ENCODE results near the gene UBE2E3. TPM values are rescaled to one million over a fixed set of nuclear protein-coding genes. Genes with fewer than 3 reads are reported as not detected.

UBE2E3 gene
- polyA plus RNA-seq, 4 donors = 55.3 to 62.8 (median 60.5) TPM

DNA sequence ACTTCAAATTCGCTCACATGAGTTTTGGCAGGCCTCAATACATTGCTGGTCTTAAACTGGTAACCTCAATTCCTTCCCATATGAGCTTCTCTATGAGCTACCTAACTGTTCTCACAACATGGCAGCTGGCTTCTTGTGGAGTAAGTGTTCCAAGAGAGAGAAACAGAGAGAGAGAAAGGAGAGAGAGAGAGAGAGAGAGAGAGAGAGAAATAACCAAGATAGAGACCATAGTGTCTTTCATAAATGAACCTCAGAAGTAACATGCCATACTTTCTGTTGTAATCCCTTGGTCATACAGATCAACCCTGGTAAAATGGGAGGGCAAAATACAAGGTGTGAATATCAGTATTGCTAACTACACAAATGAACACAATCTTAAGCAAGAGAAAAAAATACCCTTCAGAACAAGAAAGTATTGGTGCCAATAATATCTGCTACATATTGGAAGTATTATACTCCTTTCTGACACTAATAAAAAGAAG, 33.2 kb upstream of the UBE2E3 start:
- no peak for FAIRE-seq
- Histone ChIP-seq H3K27me3 (ENCODE audit: control insufficient read depth in 3 of 3, insufficient read depth in 3 of 3, low read length in 3 of 3) (no peaks in the 10 kb centered on the region), H3K4me1 (ENCODE audit: control insufficient read depth in 3 of 3, insufficient read depth in 2 of 3, low read depth in 1 of 3, low read length in 2 of 3) (no peaks in the 10 kb centered on the region), H3K36me3 (ENCODE audit: control insufficient read depth in 3 of 3, insufficient read depth in 2 of 3, low read depth in 1 of 3, low read length in 3 of 3) (no peaks in the 10 kb centered on the region), H3K27ac (ENCODE audit: low read depth in 1 of 3, low read length in 2 of 3) (no peak overlapping the region), H3K9me3 (ENCODE audit: control insufficient read depth in 2 of 2, insufficient read depth in 1 of 2, low read depth in 1 of 2, low read length in 1 of 2) (no peaks in the 10 kb centered on the region), H3K4me3 (ENCODE audit: low read depth in 1 of 3, low read length in 3 of 3) (no peak overlapping the region)
- DNase-seq = no peak
- WGBS, 3 donors = 69 to 79% (median 76%) methylated on average over 1 of the region's 1 CpG

DNA sequence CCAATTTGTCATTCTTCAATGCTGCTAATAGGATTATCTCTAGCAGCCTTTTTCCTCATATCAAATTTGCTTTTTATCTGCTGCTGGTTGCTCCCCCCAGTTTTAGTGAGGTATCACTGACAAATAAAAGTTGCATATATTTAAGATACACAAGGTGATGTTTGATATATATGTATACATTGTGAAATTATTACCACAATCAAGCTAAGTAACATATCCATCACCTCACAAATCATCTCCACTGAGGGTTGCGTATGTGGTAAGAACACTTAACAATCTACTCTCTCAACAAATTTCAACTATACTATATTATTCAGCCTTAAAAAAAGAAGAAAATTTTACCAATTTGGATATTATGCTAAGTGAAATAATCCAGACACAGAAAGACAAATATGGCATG, 30.5 kb upstream of the UBE2E3 start:
- Histone ChIP-seq H3K27ac (ENCODE audit: low read depth in 1 of 3, low read length in 2 of 3) (no peak overlapping the region), H3K9me3 (ENCODE audit: control insufficient read depth in 2 of 2, insufficient read depth in 1 of 2, low read depth in 1 of 2, low read length in 1 of 2) (no peaks in the 10 kb centered on the region), H3K4me3 (ENCODE audit: low read depth in 1 of 3, low read length in 3 of 3) (no peak overlapping the region), H3K36me3 (ENCODE audit: control insufficient read depth in 3 of 3, insufficient read depth in 2 of 3, low read depth in 1 of 3, low read length in 3 of 3) (no peaks in the 10 kb centered on the region), H3K4me1 (ENCODE audit: control insufficient read depth in 3 of 3, insufficient read depth in 2 of 3, low read depth in 1 of 3, low read length in 2 of 3) (no peaks in the 10 kb centered on the region), H3K27me3 (ENCODE audit: control insufficient read depth in 3 of 3, insufficient read depth in 3 of 3, low read length in 3 of 3) (no peaks in the 10 kb centered on the region)
- no peak for FAIRE-seq
- no peak for DNase-seq
- WGBS, 3 donors = 6 to 37% (median 10%) methylated on average over 1 of the region's 1 CpG

- H3K9me3 ChIP-seq (ENCODE audit: control insufficient read depth in 2 of 2, insufficient read depth in 1 of 2, low read depth in 1 of 2, low read length in 1 of 2) = no peaks in the 10 kb centered on the region
- WGBS, 3 donors = 65 to 78% (median 69%) methylated on average over 2 of the region's 2 CpGs
- H3K4me3 ChIP-seq (ENCODE audit: low read depth in 1 of 3, low read length in 3 of 3) = no peak overlapping the region
- no peak overlapping the region for H3K27ac ChIP-seq (ENCODE audit: low read depth in 1 of 3, low read length in 2 of 3)
- no peaks in the 10 kb centered on the region for H3K4me1 ChIP-seq (ENCODE audit: control insufficient read depth in 3 of 3, insufficient read depth in 2 of 3, low read depth in 1 of 3, low read length in 2 of 3)
- DNase-seq (no peak), FAIRE-seq (no peak)
- H3K36me3 ChIP-seq (ENCODE audit: control insufficient read depth in 3 of 3, insufficient read depth in 2 of 3, low read depth in 1 of 3, low read length in 3 of 3) = no peaks in the 10 kb centered on the region
- H3K27me3 ChIP-seq (ENCODE audit: control insufficient read depth in 3 of 3, insufficient read depth in 3 of 3, low read length in 3 of 3) = no peaks in the 10 kb centered on the region
These were observed 28.3 kb upstream of the UBE2E3 start for GRCh38 chr2:180952082-180952481.

- no peaks in the 10 kb centered on the region for H3K36me3 ChIP-seq (ENCODE audit: control insufficient read depth in 3 of 3, insufficient read depth in 2 of 3, low read depth in 1 of 3, low read length in 3 of 3)
- H3K9me3 ChIP-seq (ENCODE audit: control insufficient read depth in 2 of 2, insufficient read depth in 1 of 2, low read depth in 1 of 2, low read length in 1 of 2) = no peaks in the 10 kb centered on the region
- H3K27ac ChIP-seq (ENCODE audit: low read depth in 1 of 3, low read length in 2 of 3) = no peak overlapping the region
- H3K4me1 ChIP-seq (ENCODE audit: control insufficient read depth in 3 of 3, insufficient read depth in 2 of 3, low read depth in 1 of 3, low read length in 2 of 3) = no peaks in the 10 kb centered on the region
- no peak overlapping the region for H3K4me3 ChIP-seq (ENCODE audit: low read depth in 1 of 3, low read length in 3 of 3)
- DNase-seq = no peak
- FAIRE-seq = no peak
- no peaks in the 10 kb centered on the region for H3K27me3 ChIP-seq (ENCODE audit: control insufficient read depth in 3 of 3, insufficient read depth in 3 of 3, low read length in 3 of 3)
These were observed 27.6 kb upstream of the UBE2E3 start for GRCh38 chr2:180952731-180953336.

- no peaks in the 10 kb centered on the region for H3K27me3 ChIP-seq (ENCODE audit: control insufficient read depth in 3 of 3, insufficient read depth in 3 of 3, low read length in 3 of 3)
- no peak overlapping the region for H3K4me3 ChIP-seq (ENCODE audit: low read depth in 1 of 3, low read length in 3 of 3)
- no peaks in the 10 kb centered on the region for H3K4me1 ChIP-seq (ENCODE audit: control insufficient read depth in 3 of 3, insufficient read depth in 2 of 3, low read depth in 1 of 3, low read length in 2 of 3)
- no peak overlapping the region for H3K27ac ChIP-seq (ENCODE audit: low read depth in 1 of 3, low read length in 2 of 3)
- no peaks in the 10 kb centered on the region for H3K36me3 ChIP-seq (ENCODE audit: control insufficient read depth in 3 of 3, insufficient read depth in 2 of 3, low read depth in 1 of 3, low read length in 3 of 3)
- H3K9me3 ChIP-seq (ENCODE audit: control insufficient read depth in 2 of 2, insufficient read depth in 1 of 2, low read depth in 1 of 2, low read length in 1 of 2) = no peaks in the 10 kb centered on the region
- no peak for FAIRE-seq
- DNase-seq = no peak
These were observed 26.9 kb upstream of the UBE2E3 start for GRCh38 chr2:180953550-180953949.

DNA sequence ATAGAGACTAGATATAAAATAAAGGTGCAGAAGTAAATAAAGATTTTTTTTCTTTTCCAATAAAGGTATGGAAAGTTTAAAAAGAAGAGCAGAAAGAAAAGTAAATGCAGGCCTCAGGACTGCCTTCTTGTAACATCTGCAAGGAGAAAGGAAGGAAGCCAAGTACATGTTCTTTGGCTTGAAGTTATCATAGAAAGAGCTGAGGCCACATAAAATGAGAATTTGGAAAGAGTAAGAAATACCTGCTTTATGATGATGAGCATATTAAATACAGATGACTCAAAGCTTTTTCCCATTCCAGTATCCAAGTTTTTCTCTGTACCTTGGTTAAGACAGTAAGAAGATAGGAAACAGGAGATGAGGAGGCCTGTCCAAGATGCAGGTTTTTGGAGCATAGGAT, 25.3 kb upstream of the UBE2E3 start:
- H3K36me3 ChIP-seq (ENCODE audit: control insufficient read depth in 3 of 3, insufficient read depth in 2 of 3, low read depth in 1 of 3, low read length in 3 of 3) = no peaks in the 10 kb centered on the region
- FAIRE-seq = no peak
- no peaks in the 10 kb centered on the region for H3K27me3 ChIP-seq (ENCODE audit: control insufficient read depth in 3 of 3, insufficient read depth in 3 of 3, low read length in 3 of 3)
- DNase-seq = no peak
- no peaks in the 10 kb centered on the region for H3K9me3 ChIP-seq (ENCODE audit: control insufficient read depth in 2 of 2, insufficient read depth in 1 of 2, low read depth in 1 of 2, low read length in 1 of 2)
- no peak overlapping the region for H3K27ac ChIP-seq (ENCODE audit: low read depth in 1 of 3, low read length in 2 of 3)
- H3K4me1 ChIP-seq (ENCODE audit: control insufficient read depth in 3 of 3, insufficient read depth in 2 of 3, low read depth in 1 of 3, low read length in 2 of 3) = no peaks in the 10 kb centered on the region
- no peak overlapping the region for H3K4me3 ChIP-seq (ENCODE audit: low read depth in 1 of 3, low read length in 3 of 3)

DNA sequence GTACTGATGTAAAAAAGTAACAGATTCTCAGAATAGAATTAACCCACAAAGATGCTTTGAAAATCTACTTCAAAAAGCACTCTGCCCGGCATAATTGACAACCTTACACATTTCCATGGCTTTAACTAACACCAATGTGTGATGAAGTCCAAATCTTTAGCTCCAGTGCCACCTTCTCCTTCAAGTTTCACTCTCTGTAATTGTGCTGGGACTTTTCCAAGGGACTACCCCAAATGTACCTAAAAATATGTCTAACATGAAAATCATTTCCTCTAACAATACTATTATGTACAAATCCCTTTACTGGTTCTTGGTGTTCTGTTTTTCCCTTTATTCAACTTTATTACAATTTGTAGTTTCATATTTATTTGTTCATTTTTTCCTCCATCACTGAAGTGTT, 20.6 kb upstream of the UBE2E3 start:
- no peaks in the 10 kb centered on the region for H3K36me3 ChIP-seq (ENCODE audit: control insufficient read depth in 3 of 3, insufficient read depth in 2 of 3, low read depth in 1 of 3, low read length in 3 of 3)
- H3K4me3 ChIP-seq (ENCODE audit: low read depth in 1 of 3, low read length in 3 of 3) = no peak overlapping the region
- no peak overlapping the region for H3K27ac ChIP-seq (ENCODE audit: low read depth in 1 of 3, low read length in 2 of 3)
- no peaks in the 10 kb centered on the region for H3K27me3 ChIP-seq (ENCODE audit: control insufficient read depth in 3 of 3, insufficient read depth in 3 of 3, low read length in 3 of 3)
- DNase-seq = no peak
- H3K4me1 ChIP-seq (ENCODE audit: control insufficient read depth in 3 of 3, insufficient read depth in 2 of 3, low read depth in 1 of 3, low read length in 2 of 3) = no peaks in the 10 kb centered on the region
- no peaks in the 10 kb centered on the region for H3K9me3 ChIP-seq (ENCODE audit: control insufficient read depth in 2 of 2, insufficient read depth in 1 of 2, low read depth in 1 of 2, low read length in 1 of 2)
- WGBS, 3 donors = 79 to 83% (median 83%) methylated on average over 1 of the region's 1 CpG
- no peak for FAIRE-seq

DNA sequence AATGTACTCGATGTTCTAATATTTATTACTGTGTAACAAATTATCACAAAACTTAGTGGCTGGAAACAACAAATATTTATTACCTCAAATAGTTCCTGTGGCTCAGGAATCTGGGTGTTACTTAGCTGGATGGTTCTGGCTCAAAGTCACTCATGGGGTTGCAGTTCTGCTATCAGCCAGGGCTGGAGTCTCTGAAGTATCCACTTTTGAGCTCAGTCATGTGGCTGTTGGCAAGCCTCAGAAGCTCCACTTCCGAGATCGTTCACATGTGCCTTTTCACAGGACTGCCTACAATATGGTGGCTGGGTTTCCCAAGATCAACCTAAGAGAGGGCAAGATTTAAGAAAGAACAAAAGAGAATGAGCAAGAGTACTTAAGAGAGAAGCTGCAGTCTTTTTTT, 19.4 kb upstream of the UBE2E3 start:
- H3K4me3 ChIP-seq (ENCODE audit: low read depth in 1 of 3, low read length in 3 of 3) = no peak overlapping the region
- H3K9me3 ChIP-seq (ENCODE audit: control insufficient read depth in 2 of 2, insufficient read depth in 1 of 2, low read depth in 1 of 2, low read length in 1 of 2) = no peaks in the 10 kb centered on the region
- no peaks in the 10 kb centered on the region for H3K36me3 ChIP-seq (ENCODE audit: control insufficient read depth in 3 of 3, insufficient read depth in 2 of 3, low read depth in 1 of 3, low read length in 3 of 3)
- no peak overlapping the region for H3K27ac ChIP-seq (ENCODE audit: low read depth in 1 of 3, low read length in 2 of 3)
- no peak for DNase-seq
- FAIRE-seq = no peak
- WGBS, 3 donors = 77 to 88% (median 81%) methylated on average over 3 of the region's 3 CpGs
- H3K4me1 ChIP-seq (ENCODE audit: control insufficient read depth in 3 of 3, insufficient read depth in 2 of 3, low read depth in 1 of 3, low read length in 2 of 3) = no peaks in the 10 kb centered on the region
- no peaks in the 10 kb centered on the region for H3K27me3 ChIP-seq (ENCODE audit: control insufficient read depth in 3 of 3, insufficient read depth in 3 of 3, low read length in 3 of 3)

DNA sequence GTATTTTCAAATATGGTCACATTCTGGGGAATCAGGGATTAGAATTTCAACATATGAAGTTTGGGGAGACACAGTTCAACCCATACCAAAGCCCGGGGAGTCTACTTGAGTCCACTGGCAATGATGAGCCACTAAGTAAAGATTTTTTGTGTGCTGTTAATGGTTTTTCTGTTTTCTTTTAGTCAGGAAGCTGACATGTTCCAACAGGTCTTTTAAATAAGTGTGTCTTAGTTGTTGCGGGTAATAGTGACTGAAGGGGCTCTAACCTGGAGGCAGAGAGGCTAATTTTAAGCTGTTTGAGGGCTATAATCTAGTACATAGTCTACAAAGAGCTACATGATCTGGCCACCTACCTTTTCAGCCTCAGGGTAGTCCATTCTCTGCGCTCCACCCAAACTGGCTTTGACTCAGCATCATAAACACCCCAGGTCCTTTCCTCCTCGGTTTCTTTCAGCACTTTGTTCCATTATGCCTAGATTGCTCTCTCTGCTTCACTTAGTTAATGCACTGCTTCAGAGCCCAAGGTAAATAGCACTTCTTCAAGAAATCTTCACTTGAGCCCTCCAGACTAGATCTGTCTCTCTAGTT, 17.6 kb upstream of the UBE2E3 start:
- Histone ChIP-seq H3K4me1 (ENCODE audit: control insufficient read depth in 3 of 3, insufficient read depth in 2 of 3, low read depth in 1 of 3, low read length in 2 of 3) (no peaks in the 10 kb centered on the region), H3K36me3 (ENCODE audit: control insufficient read depth in 3 of 3, insufficient read depth in 2 of 3, low read depth in 1 of 3, low read length in 3 of 3) (no peaks in the 10 kb centered on the region)
- WGBS, 3 donors = 84 to 91% (median 87%) methylated on average over 4 of the region's 4 CpGs

More for the DNA sequence above, 17.6 kb upstream of the UBE2E3 start:
- FAIRE-seq = no peak
- Histone ChIP-seq H3K27ac (ENCODE audit: low read depth in 1 of 3, low read length in 2 of 3) (no peak overlapping the region), H3K9me3 (ENCODE audit: control insufficient read depth in 2 of 2, insufficient read depth in 1 of 2, low read depth in 1 of 2, low read length in 1 of 2) (no peaks in the 10 kb centered on the region), H3K4me3 (ENCODE audit: low read depth in 1 of 3, low read length in 3 of 3) (no peak overlapping the region), H3K27me3 (ENCODE audit: control insufficient read depth in 3 of 3, insufficient read depth in 3 of 3, low read length in 3 of 3) (no peaks in the 10 kb centered on the region)
- no peak for DNase-seq

All from small intestine (tissue), 7 donors.